ELF-1 (cell line): ENCODE data around the gene ANKS1B.
"Not testable (repeated sequence)": the region's sequence is repeated elsewhere in the genome, so short reads cannot be mapped to it uniquely, and the experiment has no call there.

Source experiments
- DNase-seq: peaks from one replicate; pipeline ENCODE4 v3.0.0-alpha.2; 2016; ENCODE audit warnings: low read depth, low spot score

The ANKS1B gene

GRCh38 chr12:99765469-99766114 lies 219.1 kb downstream of the ANKS1B start:
- no peak for DNase-seq

- DNase-seq = no peak
Observed at GRCh38 chr12:99759444-99759843, 225.3 kb downstream of the ANKS1B start.

- no peak for DNase-seq
Observed at GRCh38 chr12:99758997-99759396, 225.7 kb downstream of the ANKS1B start.

- DNase-seq = no peak
Observed at GRCh38 chr12:99752740-99753139, 232.0 kb downstream of the ANKS1B start.

GRCh38 chr12:99746538-99746937 lies 238.2 kb downstream of the ANKS1B start:
- DNase-seq = no peak

GRCh38 chr12:99745895-99746294 lies 238.8 kb downstream of the ANKS1B start:
- DNase-seq = no peak

- DNase-seq = no peak
Observed at GRCh38 chr12:99745121-99745520, 239.6 kb downstream of the ANKS1B start.

GRCh38 chr12:99736760-99737269 lies 247.9 kb downstream of the ANKS1B start:
- no peak for DNase-seq

- DNase-seq = no peak
Observed at GRCh38 chr12:99732131-99732530, 252.6 kb downstream of the ANKS1B start.

GRCh38 chr12:99722690-99723486 lies 261.8 kb downstream of the ANKS1B start:
- peak; percentile 88 for DNase-seq

GRCh38 chr12:99721715-99722275 lies 262.9 kb downstream of the ANKS1B start:
- DNase-seq = no peak

GRCh38 chr12:99720083-99720465 lies 264.7 kb downstream of the ANKS1B start:
- DNase-seq = not testable (repeated sequence)

- not testable (repeated sequence) for DNase-seq
Observed at GRCh38 chr12:99719411-99720082, 265.2 kb downstream of the ANKS1B start.

GRCh38 chr12:99715841-99716510 lies 268.8 kb downstream of the ANKS1B start:
- not testable (repeated sequence) for DNase-seq

GRCh38 chr12:99714921-99715320 lies 269.8 kb downstream of the ANKS1B start:
- DNase-seq = not testable (repeated sequence)

- DNase-seq = no peak
Observed at GRCh38 chr12:99713946-99714520, 270.7 kb downstream of the ANKS1B start.

- DNase-seq = no peak
Observed at GRCh38 chr12:99712281-99712680, 272.5 kb downstream of the ANKS1B start.

GRCh38 chr12:99711246-99711645 lies 273.5 kb downstream of the ANKS1B start:
- DNase-seq = no peak

- no peak for DNase-seq
Observed at GRCh38 chr12:99709619-99710018, 275.1 kb downstream of the ANKS1B start.

- DNase-seq = no peak
Observed at GRCh38 chr12:99709116-99709515, 275.6 kb downstream of the ANKS1B start.

GRCh38 chr12:99707883-99708282 lies 276.9 kb downstream of the ANKS1B start:
- no peak for DNase-seq
